HG03175 (cell line): ENCODE results near the gene NAA25.

Experiments
- ATAC-seq: cut with Tn5 transposase; IDR thresholded peaks from one replicate; pipeline ENCODE4 v1.9.1; 2021; ENCODE audit warnings: mild to moderate bottlenecking, moderate library complexity; ENCODE audit not compliant: unreplicated experiment

The NAA25 gene

DNA sequence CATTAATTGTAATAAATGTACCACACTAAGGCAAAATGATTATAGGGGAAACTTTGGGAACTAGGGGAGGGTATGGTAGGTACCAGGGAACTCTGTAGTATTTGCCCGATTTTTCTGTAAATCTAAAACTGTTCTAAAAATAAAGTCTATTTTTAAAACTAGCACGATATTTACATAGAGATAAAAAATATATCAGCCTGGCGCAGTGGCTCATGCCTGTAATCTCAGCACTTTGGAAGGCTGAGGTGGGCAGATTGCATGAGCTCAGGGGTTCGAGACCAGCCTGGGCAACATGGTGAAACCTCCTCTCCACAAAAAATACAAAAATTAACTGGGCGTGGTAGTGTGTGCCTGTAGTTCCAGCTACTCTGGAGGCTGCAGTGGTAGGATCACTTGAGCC, 128.0 kb downstream of the NAA25 start:
- no peak for ATAC-seq

DNA sequence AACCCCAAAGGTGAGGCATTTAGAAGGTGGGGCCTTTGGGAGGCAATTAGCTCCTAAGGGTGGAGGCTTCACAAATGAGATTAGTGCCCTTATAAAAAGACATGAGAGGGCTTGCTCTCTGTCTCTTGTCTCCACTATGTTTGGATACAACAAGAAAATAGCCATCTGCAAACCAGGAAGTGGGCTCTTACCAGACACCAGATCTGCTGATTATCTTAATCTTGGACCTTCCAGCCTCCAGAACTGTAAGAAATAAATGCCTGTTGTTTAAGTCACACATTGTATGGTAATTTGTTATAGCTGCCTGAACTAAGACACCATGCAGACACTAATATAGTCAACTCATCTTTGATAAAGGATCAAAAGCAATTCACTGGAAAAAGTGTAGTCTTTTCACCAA, 130.0 kb downstream of the NAA25 start:
- ATAC-seq: no peak

DNA sequence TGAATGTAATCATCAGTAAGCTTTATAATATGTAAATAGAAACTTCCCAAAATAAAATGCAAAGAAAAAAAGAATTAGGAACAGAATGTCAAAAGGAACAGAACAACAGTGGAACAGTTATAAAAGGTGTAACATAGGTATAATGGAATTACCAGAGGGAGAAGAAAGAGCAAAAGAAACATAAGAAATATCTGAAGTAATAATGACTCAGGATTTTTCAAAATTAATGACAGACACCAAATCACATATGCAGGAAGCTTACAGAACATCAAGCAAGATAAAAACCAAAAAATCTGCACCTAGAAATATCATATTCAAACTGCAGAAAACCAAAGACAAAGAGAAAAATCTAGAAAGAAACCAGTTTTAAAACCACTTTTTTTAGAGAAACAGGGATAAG, 131.7 kb downstream of the NAA25 start:
- ATAC-seq: no peak
